ENCODE results near the gene SCN3A. TPM values are rescaled to one million over a fixed set of nuclear protein-coding genes. Genes with fewer than 3 reads are reported as not detected.

SCN3A gene
- total and polyA plus RNA-seq, 2 of the 4 experiments (the other 2 are of a cell fraction), result 0.26 to 0.90 TPM

DNA sequence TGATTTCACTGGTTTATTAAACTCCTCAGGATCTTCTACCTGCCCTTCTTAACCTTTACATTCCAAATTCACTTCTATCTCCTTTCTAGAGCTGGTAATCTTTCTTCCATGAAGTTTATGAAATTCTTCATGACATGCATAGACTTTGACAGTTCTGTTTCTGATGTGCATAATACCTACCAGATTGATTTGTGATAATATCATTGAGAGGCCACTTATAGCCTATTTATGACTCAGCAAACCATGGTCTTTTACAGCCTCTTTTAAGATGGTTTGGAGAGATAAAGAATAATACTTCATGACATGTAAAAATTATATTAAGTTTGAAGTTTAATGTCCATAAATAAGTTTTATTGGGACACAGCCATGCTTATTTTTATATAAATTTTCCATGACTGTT is 49.3 kb upstream of the SCN3A start:
- POLR2A ChIA-PET (ENCODE audit: unreplicated experiment), result no interaction called here
- H3K4ac ChIP-seq (ENCODE audit: low read depth, low read length), result no peak overlapping the region
- H3K23ac ChIP-seq (ENCODE audit: low read depth, low read length), result no peak overlapping the region
- H4K91ac ChIP-seq (ENCODE audit: insufficient read depth, low read depth, low read length), result no peak overlapping the region
- dilution Hi-C loops (cut with HindIII; ENCODE audit: low sequenced_read_pairs, unreplicated experiment) (no loop called here), intact Hi-C loops (cut with micrococcal nuclease) (no loop called here), in situ Hi-C loops (cut with MboI; ENCODE audit: low sequenced_read_pairs) (no loop called here)
- no peaks in the 10 kb centered on the region for H4K20me1 ChIP-seq (ENCODE audit: insufficient read depth, low read length)
- no TSS peak for BruUV-seq (replicated peaks)
- DNase-seq (no peak), ATAC-seq (ENCODE audit: low read depth) (no peak)
- TF ChIP-seq, protein P1, sequence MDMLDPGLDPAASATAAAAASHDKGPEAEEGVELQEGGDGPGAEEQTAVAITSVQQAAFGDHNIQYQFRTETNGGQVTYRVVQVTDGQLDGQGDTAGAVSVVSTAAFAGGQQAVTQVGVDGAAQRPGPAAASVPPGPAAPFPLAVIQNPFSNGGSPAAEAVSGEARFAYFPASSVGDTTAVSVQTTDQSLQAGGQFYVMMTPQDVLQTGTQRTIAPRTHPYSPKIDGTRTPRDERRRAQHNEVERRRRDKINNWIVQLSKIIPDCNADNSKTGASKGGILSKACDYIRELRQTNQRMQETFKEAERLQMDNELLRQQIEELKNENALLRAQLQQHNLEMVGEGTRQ (IDR thresholded peaks at IDR 0.05; ENCODE audit: low read depth, low read length), result no peak
- TF ChIP-seq FOS (IDR thresholded peaks at IDR 0.05; ENCODE audit: low read depth, low read length) (no peak), CEBPB (IDR thresholded peaks at IDR 0.05; ENCODE audit: low read depth, low read length) (no peak), BHLHE40 (IDR thresholded peaks at IDR 0.05; ENCODE audit: low read depth, low read length) (no peak), SMC3 (IDR thresholded peaks at IDR 0.05; ENCODE audit: low read depth, low read length) (no peak), CHD1 (IDR thresholded peaks at IDR 0.05; ENCODE audit: low read depth, low read length) (no peak), MXI1 (IDR thresholded peaks at IDR 0.05; ENCODE audit: borderline replicate concordance, low read depth, low read length) (no peak), MAZ (IDR thresholded peaks at IDR 0.05; ENCODE audit: borderline replicate concordance, low read depth, low read length) (no peak), POLR2A (IDR thresholded peaks at IDR 0.05; ENCODE audit: low read depth, low read length) (no peak), RFX5 (IDR thresholded peaks at IDR 0.05; ENCODE audit: low read depth, low read length) (no peak), NFE2L2 (IDR thresholded peaks at IDR 0.05; ENCODE audit: low read depth, low read length) (no peak), MAFK (IDR thresholded peaks at IDR 0.05; ENCODE audit: low read depth, low read length) (no peak)
- TF ChIP-seq, protein P2, sequence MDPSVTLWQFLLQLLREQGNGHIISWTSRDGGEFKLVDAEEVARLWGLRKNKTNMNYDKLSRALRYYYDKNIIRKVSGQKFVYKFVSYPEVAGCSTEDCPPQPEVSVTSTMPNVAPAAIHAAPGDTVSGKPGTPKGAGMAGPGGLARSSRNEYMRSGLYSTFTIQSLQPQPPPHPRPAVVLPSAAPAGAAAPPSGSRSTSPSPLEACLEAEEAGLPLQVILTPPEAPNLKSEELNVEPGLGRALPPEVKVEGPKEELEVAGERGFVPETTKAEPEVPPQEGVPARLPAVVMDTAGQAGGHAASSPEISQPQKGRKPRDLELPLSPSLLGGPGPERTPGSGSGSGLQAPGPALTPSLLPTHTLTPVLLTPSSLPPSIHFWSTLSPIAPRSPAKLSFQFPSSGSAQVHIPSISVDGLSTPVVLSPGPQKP (IDR thresholded peaks at IDR 0.05; ENCODE audit: borderline replicate concordance, low read depth, low read length), result no peak
- no peak overlapping the region for H3K56ac ChIP-seq (ENCODE audit: extremely low read depth, insufficient read depth, low read length)
- no peak overlapping the region for H3K18ac ChIP-seq (ENCODE audit: low read depth, low read length)
- H3K36me3 ChIP-seq (ENCODE audit: control insufficient read depth, insufficient read depth, low read length), result no peaks in the 10 kb centered on the region
- H3K27ac ChIP-seq (ENCODE audit: insufficient read depth, low read length), result no peak overlapping the region
- H3K79me1 ChIP-seq (ENCODE audit: low read depth in 1 of 2, low read length in 2 of 2), result no peaks in the 10 kb centered on the region
- no peak overlapping the region for H3K4me3 ChIP-seq (ENCODE audit: insufficient read depth, low read depth, low read length)
- no peaks in the 10 kb centered on the region for H3K27me3 ChIP-seq (ENCODE audit: control insufficient read depth, insufficient read depth, low read length)
- H2AK5ac ChIP-seq (ENCODE audit: low read depth, low read length), result no peak overlapping the region
- H4K5ac ChIP-seq (ENCODE audit: low read depth, low read length), result no peak overlapping the region
- H2AFZ ChIP-seq (replicated peaks; ENCODE audit: low read length, poor library complexity), result no peak overlapping the region
- no peak overlapping the region for H2AK9ac ChIP-seq (replicated peaks; ENCODE audit: low read depth, low read length, poor library complexity)
- no peak overlapping the region for H4K8ac ChIP-seq (ENCODE audit: low read depth in 2 of 2, low read length in 2 of 2)
- no peaks in the 10 kb centered on the region for H3K9me3 ChIP-seq (ENCODE audit: control insufficient read depth, insufficient read depth, low read length)
- no peaks in the 10 kb centered on the region for H3K4me1 ChIP-seq (ENCODE audit: control insufficient read depth, insufficient read depth, low read length)
- no peaks in the 10 kb centered on the region for H3K9me1 ChIP-seq (ENCODE audit: insufficient read depth, low read length)
- no peak overlapping the region for H3K4me2 ChIP-seq (ENCODE audit: low read depth, low read length)
- no peak overlapping the region for H2BK5ac ChIP-seq (ENCODE audit: low read depth, low read length, poor library complexity, severe bottlenecking)
- no peak overlapping the region for H2BK15ac ChIP-seq (ENCODE audit: low read depth, low read length)
- H3K14ac ChIP-seq (replicated peaks; ENCODE audit: low read depth, low read length), result no peak overlapping the region
- H2BK120ac ChIP-seq (ENCODE audit: low read depth, low read length), result no peak overlapping the region
- CTCF ChIA-PET, result no interaction called here
- no peak overlapping the region for H3K9ac ChIP-seq (ENCODE audit: low read depth, low read length)
- H2BK20ac ChIP-seq (ENCODE audit: low read depth, low read length), result no peak overlapping the region

Data from IMR-90 (cell line).